ENCODE data around the gene NLE1. TPM values are rescaled to one million over a fixed set of nuclear protein-coding genes. Genes with fewer than 3 reads are reported as not detected.
"Not testable (repeated sequence)": the region's sequence is repeated elsewhere in the genome, so short reads cannot be mapped to it uniquely, and the experiment has no call there.

Gene NLE1
- total and polyA plus RNA-seq, 2 experiments from 2014 or later = 6.8 to 18.5 TPM

- Histone ChIP-seq H3K27me3 (replicated peaks; ENCODE audit: insufficient read depth) (no peaks in the 10 kb centered on the region), H3K27ac (no peak overlapping the region), H3K4me2 (ENCODE audit: unreplicated experiment) (no peak overlapping the region), H3K9me3 (ENCODE audit: low read depth) (no peaks in the 10 kb centered on the region), H3K36me3 (ENCODE audit: low read depth) (no peaks in the 10 kb centered on the region), H3K4me1 (ENCODE audit: insufficient read depth) (peaks cover 8% of the 10 kb centered on the region), H3K4me3 (no peak overlapping the region), H3K79me2 (ENCODE audit: insufficient read depth) (peaks cover 24% of the 10 kb centered on the region), H3F3A (ENCODE audit: insufficient read depth) (0 out of 2 replicates have a peak, but pooled peaks cover 3% of the 10 kb centered on the region), H4K20me1 (ENCODE audit: insufficient read depth) (no peaks in the 10 kb centered on the region), H2AFZ (no peak overlapping the region), H3K9me2 (ENCODE audit: insufficient read depth) (no peaks in the 10 kb centered on the region), H3K9ac (no peak overlapping the region)
- no peak for DNase-seq
- WGBS, 2 experiments (ENCODE audit: low coverage in 1 of 2, low lambda C conversion rate in 2 of 2, missing lambda C conversion rate in 2 of 2) = 77 to 85% methylated on average over 12 of the region's 12 CpGs
- in situ Hi-C loops (cut with MboI) = loop anchor here (25.0 kb wide), 2 partner anchors 580 to 705 kb away; no protein-coding TSS in a partner anchor
- no peak for TF ChIP-seq EZH2phosphoT487 (IDR thresholded peaks at IDR 0.05; ENCODE audit: insufficient read depth, low read depth)
- no peak for TF ChIP-seq EZH2 (IDR thresholded peaks at IDR 0.05; ENCODE audit: insufficient read depth, poor library complexity, severe bottlenecking)
These were observed 25.3 kb downstream of the NLE1 start for GRCh38 chr17:35116845-35117244.

- not testable (repeated sequence) for H3K4me3 ChIP-seq; H3K27me3 ChIP-seq (replicated peaks; ENCODE audit: insufficient read depth); H3K9ac ChIP-seq; H3K9me3 ChIP-seq (ENCODE audit: low read depth); H3K9me2 ChIP-seq (ENCODE audit: insufficient read depth); DNase-seq; H3K4me2 ChIP-seq (ENCODE audit: unreplicated experiment); H3F3A ChIP-seq (ENCODE audit: insufficient read depth); H3K4me1 ChIP-seq (ENCODE audit: insufficient read depth); H4K20me1 ChIP-seq (ENCODE audit: insufficient read depth); H3K36me3 ChIP-seq (ENCODE audit: low read depth); H2AFZ ChIP-seq; H3K27ac ChIP-seq
- 96 to 99% methylated on average over 17 of the region's 17 CpGs for WGBS, 2 experiments (ENCODE audit: low coverage in 1 of 2, low lambda C conversion rate in 2 of 2, missing lambda C conversion rate in 2 of 2)
- peaks cover 20% of the 10 kb centered on the region for H3K79me2 ChIP-seq (ENCODE audit: insufficient read depth)
- in situ Hi-C loops (cut with MboI) = loop anchor here (5.0 to 25.0 kb wide), 3 partner anchors 98 to 698 kb away; no protein-coding TSS in a partner anchor
These were observed 31.3 kb downstream of the NLE1 start for GRCh38 chr17:35110791-35111190.

GRCh38 chr17:35104844-35105450, 37.2 kb downstream of the NLE1 start:
- no peak for DNase-seq
- TF ChIP-seq EZH2 (IDR thresholded peaks at IDR 0.05; ENCODE audit: insufficient read depth, poor library complexity, severe bottlenecking) = no peak
- TF ChIP-seq EZH2phosphoT487 (IDR thresholded peaks at IDR 0.05; ENCODE audit: insufficient read depth, low read depth) = no peak
- no peaks in the 10 kb centered on the region for H4K20me1 ChIP-seq (ENCODE audit: insufficient read depth)
- H3K9me3 ChIP-seq (ENCODE audit: low read depth) = no peaks in the 10 kb centered on the region
- H3K4me1 ChIP-seq (ENCODE audit: insufficient read depth) = no peaks in the 10 kb centered on the region
- no peak overlapping the region for H3K4me2 ChIP-seq (ENCODE audit: unreplicated experiment)
- in situ Hi-C loops (cut with MboI) = loop anchor here (25.0 kb wide), 2 partner anchors 568 to 693 kb away; no protein-coding TSS in a partner anchor
- no peaks in the 10 kb centered on the region for H3K27me3 ChIP-seq (replicated peaks; ENCODE audit: insufficient read depth)
- no peak overlapping the region for H3K4me3 ChIP-seq
- H3F3A ChIP-seq (ENCODE audit: insufficient read depth) = no peaks in the 10 kb centered on the region
- WGBS, 2 experiments (ENCODE audit: low coverage in 1 of 2, low lambda C conversion rate in 2 of 2, missing lambda C conversion rate in 2 of 2) = 97 to 98% methylated on average over 5 of the region's 5 CpGs
- H3K9me2 ChIP-seq (ENCODE audit: insufficient read depth) = no peaks in the 10 kb centered on the region
- peaks cover 3% of the 10 kb centered on the region; the same call in 1 of the 2 replicates for H3K36me3 ChIP-seq (ENCODE audit: low read depth)
- no peak overlapping the region for H2AFZ ChIP-seq
- no peak overlapping the region for H3K27ac ChIP-seq
- H3K9ac ChIP-seq = no peak overlapping the region
- H3K79me2 ChIP-seq (ENCODE audit: insufficient read depth) = no peaks in the 10 kb centered on the region

- H3K4me1 ChIP-seq (ENCODE audit: insufficient read depth) = no peaks in the 10 kb centered on the region
- no peak overlapping the region for H3K4me3 ChIP-seq
- H3K9ac ChIP-seq = no peak overlapping the region
- no peaks in the 10 kb centered on the region for H4K20me1 ChIP-seq (ENCODE audit: insufficient read depth)
- whole genome bisulfite sequencing, 2 experiments (ENCODE audit: low coverage in 1 of 2, low lambda C conversion rate in 2 of 2, missing lambda C conversion rate in 2 of 2) = 96% methylated on average over 5 of the region's 5 CpGs
- H3K79me2 ChIP-seq (ENCODE audit: insufficient read depth) = no peaks in the 10 kb centered on the region
- H2AFZ ChIP-seq = no peak overlapping the region
- H3K27me3 ChIP-seq (replicated peaks; ENCODE audit: insufficient read depth) = no peaks in the 10 kb centered on the region
- DNase-seq = no peak
- H3K9me3 ChIP-seq (ENCODE audit: low read depth) = no peaks in the 10 kb centered on the region
- H3K4me2 ChIP-seq (ENCODE audit: unreplicated experiment) = no peak overlapping the region
- TF ChIP-seq EZH2phosphoT487 (IDR thresholded peaks at IDR 0.05; ENCODE audit: insufficient read depth, low read depth) (no peak), EZH2 (IDR thresholded peaks at IDR 0.05; ENCODE audit: insufficient read depth, poor library complexity, severe bottlenecking) (no peak)
- in situ Hi-C loops (cut with MboI) = loop anchor here (25.0 kb wide), 2 partner anchors 566 to 691 kb away; no protein-coding TSS in a partner anchor
- no peaks in the 10 kb centered on the region for H3F3A ChIP-seq (ENCODE audit: insufficient read depth)
- H3K9me2 ChIP-seq (ENCODE audit: insufficient read depth) = no peaks in the 10 kb centered on the region
- no peak overlapping the region for H3K27ac ChIP-seq
- peaks cover 3% of the 10 kb centered on the region; the same call in 1 of the 2 replicates for H3K36me3 ChIP-seq (ENCODE audit: low read depth)
These were observed 38.8 kb downstream of the NLE1 start for GRCh38 chr17:35103271-35103670.

Measured in GM23248 (cell line).